Measurements from ENCODE around the gene ZNF724.
"Not testable (repeated sequence)": the region's sequence is repeated elsewhere in the genome, so short reads cannot be mapped to it uniquely, and the experiment has no call there.

ZNF724 gene

GRCh38 chr19:23261496-23262020 lies 11.4 kb upstream of the ZNF724 start:
- no peak for DNase-seq (ENCODE audit: low spot score)
- no peak for TF ChIP-seq CTCF (IDR thresholded peaks at IDR 0.05)
- Histone ChIP-seq H3K4me3 (no peak overlapping the region), H3K27ac (no peak overlapping the region)

- TF ChIP-seq CTCF (IDR thresholded peaks at IDR 0.05) = no peak
- no peak overlapping the region for H3K27ac ChIP-seq
- no peak overlapping the region for H3K4me3 ChIP-seq
- no peak for DNase-seq (ENCODE audit: low spot score)
These were observed 10.8 kb upstream of the ZNF724 start for GRCh38 chr19:23260956-23261355.

GRCh38 chr19:23259961-23260360 lies 9.8 kb upstream of the ZNF724 start:
- H3K4me3 ChIP-seq = no peak overlapping the region
- no peak for TF ChIP-seq CTCF (IDR thresholded peaks at IDR 0.05)
- no peak for DNase-seq (ENCODE audit: low spot score)
- no peak overlapping the region for H3K27ac ChIP-seq

- H3K4me3 ChIP-seq = no peak overlapping the region
- no peak overlapping the region for H3K27ac ChIP-seq
- DNase-seq (ENCODE audit: low spot score) = no peak
- no peak for TF ChIP-seq CTCF (IDR thresholded peaks at IDR 0.05)
These were observed 5.5 kb upstream of the ZNF724 start for GRCh38 chr19:23255700-23256099.

- Histone ChIP-seq H3K27ac (no peak overlapping the region), H3K4me3 (no peak overlapping the region)
- TF ChIP-seq CTCF (IDR thresholded peaks at IDR 0.05) = no peak
- no peak for DNase-seq (ENCODE audit: low spot score)
These were observed 4.1 kb upstream of the ZNF724 start for GRCh38 chr19:23254141-23254910.

- not testable (repeated sequence) for H3K4me3 ChIP-seq; H3K27ac ChIP-seq; DNase-seq (ENCODE audit: low spot score)
These were observed 3.1 kb upstream of the ZNF724 start for GRCh38 chr19:23253256-23253655.

- Histone ChIP-seq H3K4me3 (no peak overlapping the region), H3K27ac (no peak overlapping the region)
- TF ChIP-seq CTCF (IDR thresholded peaks at IDR 0.05) = no peak
- DNase-seq (ENCODE audit: low spot score) = no peak
These were observed 8.8 kb downstream of the ZNF724 start for GRCh38 chr19:23241419-23241818.
